HCT116 (cell line): Measurements from ENCODE around the gene RGS19. TPM values are rescaled to one million over a fixed set of nuclear protein-coding genes. Genes with fewer than 3 reads are reported as not detected.
A peak's percentile ranks its signal among the peaks of the same experiment; 100 is the strongest.

Experiments
- ATAC-seq: fragments of 200-7000 bp; cut with Tn5 transposase; 2 replicates; pipeline ENCODE4 v1.9.1; 2020; ENCODE audit warnings: mild to moderate bottlenecking, moderate library complexity
- BruUV-seq: library from RNA; stranded (reverse); fragments of 400-500 nt; replicated peaks from 2 replicates; lab custom pipeline; 2021; lab: Mats Ljungman, UMichigan
- CTCF ChIA-PET: fragments of 300-600 bp; sonication (Branson Sonifier 250); formaldehyde crosslinking; loops from one replicate; lab custom pipeline; 2021; ENCODE audit warnings: antibody characterized with exemption; lab: Charles Lee
- POLR2A ChIA-PET: fragments of 300-600, 350-600 bp; sonication (Branson Sonifier 250); formaldehyde crosslinking; loops from one replicate; lab custom pipeline; 2021; ENCODE audit warnings: antibody characterized with exemption; lab: Charles Lee
- RAD21 ChIA-PET, 2 experiments: fragments of 300-600 bp; sonication (Branson Sonifier 250); formaldehyde crosslinking; loops; one replicate each; lab custom pipeline; 2023; ENCODE audit warnings: low total read pairs in 2 of 2; ENCODE audit not compliant: uncharacterized antibody in 2 of 2, unreplicated experiment in 2 of 2, low non-redundant PET in 1 of 2; lab: Charles Lee
- DNase-seq: peaks from one replicate; pipeline ENCODE4 v3.0.0-alpha.2; 2010; ENCODE audit warnings: low read depth, low spot score
- H2AFZ ChIP-seq: fragments of 200-600 bp; shearing (Covaris generic), sonication (generic); 2 replicates; pipeline ENCODE4 v1.6.1; 2017; ENCODE audit warnings: low read depth, mixed run types, mixed read lengths, antibody characterized with exemption, low read length; ENCODE audit not compliant: poor library complexity, severe bottlenecking
- H3K27ac ChIP-seq: 2 replicates; pipeline ENCODE4 v1.5.1; 2012; ENCODE audit warnings: low read depth, low read length
- H3K27me3 ChIP-seq: fragments of 200-600 bp; sonication (generic); 2 replicates; pipeline ENCODE4 v1.6.1; 2016; ENCODE audit warnings: mixed run types, low read length, mixed read lengths; ENCODE audit not compliant: insufficient read depth
- H3K36me3 ChIP-seq, 2 experiments: fragments of 200-500 bp in 1 of 2; fragments of 200-600 bp in 1 of 2; sonication (Bioruptor generic) in 1 of 2; sonication (generic) in 1 of 2; 2 replicates each; pipeline versions ENCODE4 v1.5.1 to v1.6.1; 2014 to 2016; ENCODE audit warnings: low read length in 2 of 2, inconsistent platforms in 1 of 2, mixed read lengths in 1 of 2, mixed run types in 1 of 2; ENCODE audit not compliant: insufficient read depth in 2 of 2, control insufficient read depth in 1 of 2
- H3K4me1 ChIP-seq, 2 experiments: fragments of 200-600 bp in 1 of 2; sonication (generic) in 1 of 2; 2 replicates each; pipeline versions ENCODE4 v1.5.1 to v1.6.1; 2012 to 2017; ENCODE audit warnings: low read length in 2 of 2, inconsistent platforms in 1 of 2, mild to moderate bottlenecking in 1 of 2, mixed read lengths in 1 of 2, mixed run types in 1 of 2, moderate library complexity in 1 of 2; ENCODE audit not compliant: insufficient read depth in 2 of 2, control insufficient read depth in 1 of 2
- H3K4me2 ChIP-seq: fragments of 200-600 bp; sonication (generic); 2 replicates; pipeline ENCODE4 v1.6.1; 2017; ENCODE audit warnings: mixed run types, low read length, mixed read lengths
- H3K4me3 ChIP-seq, 2 experiments: fragments of 200-600 bp in 1 of 2; sonication (generic) in 1 of 2; replicated peaks in 1 of 2; 2 replicates each; pipeline ENCODE4 v1.5.1; 2011 to 2016; ENCODE audit warnings: low read length in 2 of 2, control low read depth in 1 of 2, low read depth in 1 of 2, mild to moderate bottlenecking in 1 of 2, mixed read lengths in 1 of 2, mixed run types in 1 of 2
- H3K79me2 ChIP-seq: fragments of 200-600 bp; sonication (generic); 2 replicates; pipeline ENCODE4 v1.6.1; 2017; ENCODE audit warnings: mild to moderate bottlenecking, mixed run types, low read length, moderate library complexity, mixed read lengths; ENCODE audit not compliant: insufficient read depth
- H3K9ac ChIP-seq: fragments of 200-600 bp; sonication (generic); 2 replicates; pipeline ENCODE4 v1.6.1; 2016; ENCODE audit warnings: low read length, mixed read lengths
- H3K9me2 ChIP-seq: fragments of 200-600 bp; sonication (generic), shearing (Covaris generic); 2 replicates; pipeline ENCODE4 v1.6.1; 2017; ENCODE audit warnings: mixed run types, mild to moderate bottlenecking, moderate library complexity; ENCODE audit not compliant: insufficient read depth
- H3K9me3 ChIP-seq, 2 experiments: fragments of 200-500 bp in 1 of 2; fragments of 200-600 bp in 1 of 2; sonication (Bioruptor generic) in 1 of 2; sonication (generic) in 1 of 2; 2 replicates each; pipeline ENCODE4 v1.6.1; 2014 to 2017; ENCODE audit warnings: low read length in 2 of 2, mixed read lengths in 2 of 2, inconsistent platforms in 1 of 2, low read depth in 1 of 2, mild to moderate bottlenecking in 1 of 2, mixed run types in 1 of 2, moderate library complexity in 1 of 2; ENCODE audit not compliant: control insufficient read depth in 1 of 2, insufficient read depth in 1 of 2
- H4K20me1 ChIP-seq: fragments of 200-600 bp; sonication (generic), shearing (Covaris generic); 2 replicates; pipeline ENCODE4 v1.6.1; 2017; ENCODE audit warnings: mixed run types, mild to moderate bottlenecking, moderate library complexity; ENCODE audit not compliant: insufficient read depth
- ELF1 ChIP-seq: IDR thresholded peaks from 2 replicates; pipeline ENCODE4 v1.6.1; 2012; ENCODE audit warnings: low read depth, borderline replicate concordance
- POLR2A ChIP-seq: IDR thresholded peaks from 2 replicates; pipeline ENCODE4 v1.7.0; 2011; ENCODE audit warnings: borderline replicate concordance; ENCODE audit not compliant: insufficient read depth, insufficient read length; ENCODE audit errors: extremely low read depth
- RAD21 ChIP-seq: IDR thresholded peaks from 2 replicates; pipeline ENCODE4 v1.6.1; 2012; ENCODE audit warnings: low read depth, mild to moderate bottlenecking
- SRF ChIP-seq: IDR thresholded peaks from 2 replicates; pipeline ENCODE4 v1.6.1; 2012; ENCODE audit warnings: low read depth
- ZFX ChIP-seq: fragments of 450-650 bp; IDR thresholded peaks from 2 replicates; pipeline ENCODE4 v1.6.1; 2017
- ZNF274 ChIP-seq: fragments of 200-500 bp; sonication (Bioruptor generic); IDR thresholded peaks from 2 replicates; pipeline ENCODE4 v1.6.1; 2014; ENCODE audit warnings: mild to moderate bottlenecking, low read depth, low read length, inconsistent platforms
- intact Hi-C: fragments of 100-400 bp; cut with micrococcal nuclease; formaldehyde crosslinking; loops from 2 replicates; pipeline ENCODE4 v1.10.0; 2022
- total RNA-seq: library from RNA; stranded (reverse); gene quantifications from one replicate; pipeline ENCODE4 v1.2.1, GENCODE V29; 2021; ENCODE audit not compliant: unreplicated experiment
- TF ChIP-seq, protein P1 (sequence below), 3 experiments: fragments of 200-600 bp in 1 of 3; sonication (generic) in 1 of 3; IDR thresholded peaks in 2 of 3; conservative IDR thresholded peaks in 1 of 3; 2 replicates each; pipeline ENCODE4 v1.5.1; 2012 to 2017; ENCODE audit warnings: low read depth in 2 of 3, low read length in 2 of 3, antibody characterized with exemption in 1 of 3, borderline replicate concordance in 1 of 3, control low read depth in 1 of 3, mild to moderate bottlenecking in 1 of 3, mixed read lengths in 1 of 3, mixed run types in 1 of 3, moderate library complexity in 1 of 3; ENCODE audit not compliant: insufficient read depth in 1 of 3
- TF ChIP-seq, protein P2 (sequence below): IDR thresholded peaks from 2 replicates; pipeline ENCODE4 v1.6.1; 2012
- TF ChIP-seq, protein P3 (sequence below): IDR thresholded peaks from 2 replicates; pipeline ENCODE4 v1.6.1; 2012; ENCODE audit warnings: low read depth

Gene RGS19
- total RNA-seq, 1 experiment from 2014 or later, result 21.4 TPM

DNA sequence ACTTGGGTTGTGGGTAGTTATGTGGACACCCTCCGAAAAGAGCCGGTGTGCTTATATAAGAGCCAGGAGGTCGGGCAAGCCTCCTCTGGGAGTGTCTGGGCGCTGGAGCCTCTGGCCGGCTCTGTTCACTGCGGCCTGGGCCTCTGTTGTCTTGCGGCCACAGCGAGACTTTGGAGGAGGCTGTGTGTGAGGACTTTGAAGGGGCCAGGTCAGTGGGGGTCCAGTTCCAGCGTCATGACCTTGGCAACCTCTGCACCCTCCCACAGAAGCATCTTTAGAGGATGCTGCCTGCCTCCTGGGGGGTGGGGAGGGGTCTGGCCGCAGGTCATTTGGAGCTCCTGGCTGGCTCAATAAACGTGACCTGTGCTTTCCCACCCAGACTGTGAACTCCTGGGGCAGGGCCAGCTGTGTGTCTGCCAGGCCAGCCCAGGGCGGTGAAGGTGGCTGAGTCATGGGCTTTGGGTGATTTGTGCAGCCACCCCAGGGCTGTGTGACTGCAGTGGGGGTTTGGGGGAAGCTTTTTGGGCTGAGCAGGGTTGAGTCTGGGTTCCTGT, 15.1 kb downstream of the RGS19 start:
- DNase-seq, result peak; percentile 22
- peaks cover 42 to 54% of the 10 kb centered on the region in 2 experiments for H3K4me1 ChIP-seq
- H3K4me2 ChIP-seq, result peak overlapping the region; percentile 84
- H3K27ac ChIP-seq, result peak overlapping the region; percentile 76
- RAD21 ChIA-PET, result no interaction called here
- POLR2A ChIA-PET, result interaction anchor here (1.0 kb wide), 1 partner anchor 9 kb away, joined by 3 read pairs; no protein-coding TSS in a partner anchor
- H3K9me2 ChIP-seq, result no peaks in the 10 kb centered on the region
- intact Hi-C loops, result no loop called here
- H3K36me3 ChIP-seq, result no peaks in the 10 kb centered on the region
- no peaks in the 10 kb centered on the region for H4K20me1 ChIP-seq
- no peaks in the 10 kb centered on the region for H3K9me3 ChIP-seq
- TSS peak; percentile 51 for BruUV-seq
- H3K79me2 ChIP-seq, result no peaks in the 10 kb centered on the region
- H3K4me3 ChIP-seq, result peak overlapping the region; percentile 78 to 84
- CTCF ChIA-PET, result interaction anchor here (0.7 to 1.3 kb wide), 2 partner anchors 38 to 84 kb away, joined by 3 to 4 read pairs; partner anchors contain the start of gene PRPF6
- H3K9ac ChIP-seq, result peak overlapping the region; percentile 78
- H3K27me3 ChIP-seq, result no peaks in the 10 kb centered on the region
- peak; percentile 27 for ATAC-seq
- H2AFZ ChIP-seq, result no peak overlapping the region
- TF ChIP-seq RAD21, result no peak
- TF ChIP-seq ZFX, result no peak
- TF ChIP-seq, protein P1, sequence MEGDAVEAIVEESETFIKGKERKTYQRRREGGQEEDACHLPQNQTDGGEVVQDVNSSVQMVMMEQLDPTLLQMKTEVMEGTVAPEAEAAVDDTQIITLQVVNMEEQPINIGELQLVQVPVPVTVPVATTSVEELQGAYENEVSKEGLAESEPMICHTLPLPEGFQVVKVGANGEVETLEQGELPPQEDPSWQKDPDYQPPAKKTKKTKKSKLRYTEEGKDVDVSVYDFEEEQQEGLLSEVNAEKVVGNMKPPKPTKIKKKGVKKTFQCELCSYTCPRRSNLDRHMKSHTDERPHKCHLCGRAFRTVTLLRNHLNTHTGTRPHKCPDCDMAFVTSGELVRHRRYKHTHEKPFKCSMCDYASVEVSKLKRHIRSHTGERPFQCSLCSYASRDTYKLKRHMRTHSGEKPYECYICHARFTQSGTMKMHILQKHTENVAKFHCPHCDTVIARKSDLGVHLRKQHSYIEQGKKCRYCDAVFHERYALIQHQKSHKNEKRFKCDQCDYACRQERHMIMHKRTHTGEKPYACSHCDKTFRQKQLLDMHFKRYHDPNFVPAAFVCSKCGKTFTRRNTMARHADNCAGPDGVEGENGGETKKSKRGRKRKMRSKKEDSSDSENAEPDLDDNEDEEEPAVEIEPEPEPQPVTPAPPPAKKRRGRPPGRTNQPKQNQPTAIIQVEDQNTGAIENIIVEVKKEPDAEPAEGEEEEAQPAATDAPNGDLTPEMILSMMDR (IDR thresholded peaks at IDR 0.05 in 2 of 3, conservative IDR thresholded peaks at IDR 0.05 in 1 of 3; ENCODE audit: borderline replicate concordance in 1 of 3, insufficient read depth in 1 of 3, low read depth in 2 of 3, low read length in 2 of 3), result no peak
- TF ChIP-seq, protein P2, sequence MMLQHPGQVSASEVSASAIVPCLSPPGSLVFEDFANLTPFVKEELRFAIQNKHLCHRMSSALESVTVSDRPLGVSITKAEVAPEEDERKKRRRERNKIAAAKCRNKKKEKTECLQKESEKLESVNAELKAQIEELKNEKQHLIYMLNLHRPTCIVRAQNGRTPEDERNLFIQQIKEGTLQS, result no peak
- TF ChIP-seq POLR2A, result no peak
- no peak for TF ChIP-seq ZNF274
- TF ChIP-seq ELF1, result no peak
- no peak for TF ChIP-seq SRF
- TF ChIP-seq, protein P3, sequence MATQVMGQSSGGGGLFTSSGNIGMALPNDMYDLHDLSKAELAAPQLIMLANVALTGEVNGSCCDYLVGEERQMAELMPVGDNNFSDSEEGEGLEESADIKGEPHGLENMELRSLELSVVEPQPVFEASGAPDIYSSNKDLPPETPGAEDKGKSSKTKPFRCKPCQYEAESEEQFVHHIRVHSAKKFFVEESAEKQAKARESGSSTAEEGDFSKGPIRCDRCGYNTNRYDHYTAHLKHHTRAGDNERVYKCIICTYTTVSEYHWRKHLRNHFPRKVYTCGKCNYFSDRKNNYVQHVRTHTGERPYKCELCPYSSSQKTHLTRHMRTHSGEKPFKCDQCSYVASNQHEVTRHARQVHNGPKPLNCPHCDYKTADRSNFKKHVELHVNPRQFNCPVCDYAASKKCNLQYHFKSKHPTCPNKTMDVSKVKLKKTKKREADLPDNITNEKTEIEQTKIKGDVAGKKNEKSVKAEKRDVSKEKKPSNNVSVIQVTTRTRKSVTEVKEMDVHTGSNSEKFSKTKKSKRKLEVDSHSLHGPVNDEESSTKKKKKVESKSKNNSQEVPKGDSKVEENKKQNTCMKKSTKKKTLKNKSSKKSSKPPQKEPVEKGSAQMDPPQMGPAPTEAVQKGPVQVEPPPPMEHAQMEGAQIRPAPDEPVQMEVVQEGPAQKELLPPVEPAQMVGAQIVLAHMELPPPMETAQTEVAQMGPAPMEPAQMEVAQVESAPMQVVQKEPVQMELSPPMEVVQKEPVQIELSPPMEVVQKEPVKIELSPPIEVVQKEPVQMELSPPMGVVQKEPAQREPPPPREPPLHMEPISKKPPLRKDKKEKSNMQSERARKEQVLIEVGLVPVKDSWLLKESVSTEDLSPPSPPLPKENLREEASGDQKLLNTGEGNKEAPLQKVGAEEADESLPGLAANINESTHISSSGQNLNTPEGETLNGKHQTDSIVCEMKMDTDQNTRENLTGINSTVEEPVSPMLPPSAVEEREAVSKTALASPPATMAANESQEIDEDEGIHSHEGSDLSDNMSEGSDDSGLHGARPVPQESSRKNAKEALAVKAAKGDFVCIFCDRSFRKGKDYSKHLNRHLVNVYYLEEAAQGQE, result no peak
